ENCODE data around the gene PIP4K2A. TPM values are rescaled to one million over a fixed set of nuclear protein-coding genes. Genes with fewer than 3 reads are reported as not detected.
A peak's percentile ranks its signal among the peaks of the same experiment; 100 is the strongest.

The PIP4K2A gene
- total and polyA plus RNA-seq, 2 of the 13 experiments (the other 11 are each of a cell fraction or from before 2014, with no cell fraction given): 9.1 to 22.6 TPM

GRCh38 chr10:22624287-22624738, 90.1 kb downstream of the PIP4K2A start (continued):
- TF ChIP-seq AHDC1 (CRISPR knock-in tag; IDR thresholded peaks at IDR 0.05; ENCODE audit: borderline replicate concordance) (peak; percentile 22; the same call in 1 of the 2 replicates), HMGA1 (CRISPR knock-in tag; conservative IDR thresholded peaks at IDR 0.05) (no peak), ZNF740 (CRISPR knock-in tag; IDR thresholded peaks at IDR 0.05) (no peak), NR2F6 (IDR thresholded peaks at IDR 0.05) (peak; percentile 88), NR2F6 (CRISPR knock-in tag; IDR thresholded peaks at IDR 0.05) (peak; percentile 89), NFIB (CRISPR knock-in tag; IDR thresholded peaks at IDR 0.05; ENCODE audit: borderline replicate concordance) (no peak), CEBPG (CRISPR knock-in tag; IDR thresholded peaks at IDR 0.05) (peak; percentile 58), KLF16 (CRISPR knock-in tag; IDR thresholded peaks at IDR 0.05) (0 out of 4 replicates have a peak, but pooled peaks of 1 of the 2 experiments have one; percentile 21), GFI1 (CRISPR knock-in tag; IDR thresholded peaks at IDR 0.05; ENCODE audit: borderline replicate concordance) (0 out of 2 replicates have a peak, but pooled peaks have one; percentile 23), ZC3H13 (CRISPR knock-in tag; IDR thresholded peaks at IDR 0.05) (no peak), FOSL1 (CRISPR knock-in tag; IDR thresholded peaks at IDR 0.05; ENCODE audit: borderline replicate concordance) (peak; percentile 86; the same call in 1 of the 2 replicates), ZSCAN29 (CRISPR knock-in tag; conservative IDR thresholded peaks at IDR 0.05) (no peak), ZNF136 (CRISPR knock-in tag; IDR thresholded peaks at IDR 0.05; ENCODE audit: low read depth) (no peak), ASH2L (IDR thresholded peaks at IDR 0.05; ENCODE audit: insufficient read length, low read depth, low read length) (peak; percentile 59), SALL2 (CRISPR knock-in tag; IDR thresholded peaks at IDR 0.05) (no peak), FOXC1 (CRISPR knock-in tag; IDR thresholded peaks at IDR 0.05; ENCODE audit: borderline replicate concordance) (no peak), ZNF724P (CRISPR knock-in tag; IDR thresholded peaks at IDR 0.05; ENCODE audit: borderline replicate concordance) (no peak), FOXA1 (IDR thresholded peaks at IDR 0.05) (peak; percentile 68), FOXA1 (CRISPR knock-in tag; IDR thresholded peaks at IDR 0.05) (peak; percentile 77), ZBTB37 (CRISPR knock-in tag; IDR thresholded peaks at IDR 0.05) (no peak), ZNF234 (CRISPR knock-in tag; conservative IDR thresholded peaks at IDR 0.05) (no peak), MATR3 (CRISPR knock-in tag; IDR thresholded peaks at IDR 0.05) (no peak), E2F5 (CRISPR knock-in tag; conservative IDR thresholded peaks at IDR 0.05) (no peak), ZBTB7A (CRISPR knock-in tag; IDR thresholded peaks at IDR 0.05) (no peak)
